KOPT-K1 (cell line): ENCODE measurements around the gene PVALB.

ENCODE experiments used
- H3K27ac ChIP-seq: fragments of 200-600 bp; sonication (generic); 2 replicates; pipeline ENCODE4 v1.5.1; 2016; ENCODE audit warnings: antibody characterized with exemption, mild to moderate bottlenecking, low read depth, low read length; ENCODE audit not compliant: poor library complexity, severe bottlenecking
- H3K36me3 ChIP-seq: fragments of 200-600 bp; sonication (generic); 2 replicates; pipeline ENCODE4 v1.5.1; 2017; ENCODE audit warnings: antibody characterized with exemption, mild to moderate bottlenecking, low read length, moderate library complexity; ENCODE audit not compliant: insufficient read depth
- H3K9me3 ChIP-seq: fragments of 200-600 bp; sonication (generic); 2 replicates; pipeline ENCODE4 v1.5.1; 2017; ENCODE audit warnings: antibody characterized with exemption, low read length, mild to moderate bottlenecking; ENCODE audit not compliant: insufficient read depth, poor library complexity, severe bottlenecking

Gene PVALB

GRCh38 chr22:36855478-36855877, 38.6 kb upstream of the PVALB start:
- no peaks in the 10 kb centered on the region for H3K36me3 ChIP-seq
- H3K27ac ChIP-seq, result no peak overlapping the region
- H3K9me3 ChIP-seq, result no peaks in the 10 kb centered on the region

GRCh38 chr22:36853407-36854099, 36.7 kb upstream of the PVALB start:
- Histone ChIP-seq H3K9me3 (no peaks in the 10 kb centered on the region), H3K27ac (no peak overlapping the region), H3K36me3 (no peaks in the 10 kb centered on the region)

- Histone ChIP-seq H3K9me3 (no peaks in the 10 kb centered on the region), H3K36me3 (no peaks in the 10 kb centered on the region), H3K27ac (no peak overlapping the region)
Observed at GRCh38 chr22:36852056-36852973, 35.5 kb upstream of the PVALB start.

GRCh38 chr22:36850682-36851081, 33.8 kb upstream of the PVALB start:
- Histone ChIP-seq H3K9me3 (no peaks in the 10 kb centered on the region), H3K36me3 (no peaks in the 10 kb centered on the region), H3K27ac (no peak overlapping the region)

GRCh38 chr22:36850056-36850455, 33.2 kb upstream of the PVALB start:
- H3K9me3 ChIP-seq, result no peaks in the 10 kb centered on the region
- no peak overlapping the region for H3K27ac ChIP-seq
- no peaks in the 10 kb centered on the region for H3K36me3 ChIP-seq

GRCh38 chr22:36846949-36847348, 30.1 kb upstream of the PVALB start:
- no peak overlapping the region for H3K27ac ChIP-seq
- no peaks in the 10 kb centered on the region for H3K9me3 ChIP-seq
- H3K36me3 ChIP-seq, result no peaks in the 10 kb centered on the region

GRCh38 chr22:36846271-36846670, 29.4 kb upstream of the PVALB start:
- Histone ChIP-seq H3K27ac (no peak overlapping the region), H3K36me3 (no peaks in the 10 kb centered on the region), H3K9me3 (no peaks in the 10 kb centered on the region)

GRCh38 chr22:36840106-36840505, 23.3 kb upstream of the PVALB start:
- H3K36me3 ChIP-seq, result no peaks in the 10 kb centered on the region
- H3K9me3 ChIP-seq, result peaks cover 14% of the 10 kb centered on the region
- H3K27ac ChIP-seq, result no peak overlapping the region

- H3K36me3 ChIP-seq, result no peaks in the 10 kb centered on the region
- peaks cover 14% of the 10 kb centered on the region for H3K9me3 ChIP-seq
- H3K27ac ChIP-seq, result no peak overlapping the region
Observed at GRCh38 chr22:36839356-36840073, 22.7 kb upstream of the PVALB start.

- Histone ChIP-seq H3K9me3 (peaks cover 16% of the 10 kb centered on the region), H3K36me3 (no peaks in the 10 kb centered on the region), H3K27ac (no peak overlapping the region)
Observed at GRCh38 chr22:36838119-36839030, 21.5 kb upstream of the PVALB start.

GRCh38 chr22:36835903-36836302, 19.1 kb upstream of the PVALB start:
- H3K27ac ChIP-seq, result no peak overlapping the region
- H3K9me3 ChIP-seq, result peaks cover 19% of the 10 kb centered on the region
- no peaks in the 10 kb centered on the region for H3K36me3 ChIP-seq

GRCh38 chr22:36833073-36833472, 16.2 kb upstream of the PVALB start:
- Histone ChIP-seq H3K9me3 (peaks cover 12% of the 10 kb centered on the region), H3K36me3 (no peaks in the 10 kb centered on the region), H3K27ac (no peak overlapping the region)

GRCh38 chr22:36831717-36832116, 14.9 kb upstream of the PVALB start:
- H3K36me3 ChIP-seq, result no peaks in the 10 kb centered on the region
- H3K9me3 ChIP-seq, result peaks cover 5% of the 10 kb centered on the region
- H3K27ac ChIP-seq, result no peak overlapping the region

- Histone ChIP-seq H3K36me3 (no peaks in the 10 kb centered on the region), H3K27ac (no peak overlapping the region), H3K9me3 (peaks cover 5% of the 10 kb centered on the region)
Observed at GRCh38 chr22:36831206-36831605, 14.4 kb upstream of the PVALB start.
